ENCODE results near the gene ABCD3.
"Not testable (repeated sequence)": the region's sequence is repeated elsewhere in the genome, so short reads cannot be mapped to it uniquely, and the experiment has no call there.

ABCD3 gene

GRCh38 chr1:94417978-94418663, at the start of gene ABCD3:
Gene ABCD3, plus strand, starts transcription at chr1:94418389. Its CDS starts 90 bp downstream, at chr1:94418479.
- peaks cover 41% of the 10 kb centered on the region for H3K4me1 Mint-ChIP-seq (ENCODE audit: low read depth)
- H3K27me3 Mint-ChIP-seq, result peaks cover 3% of the 10 kb centered on the region
- no peaks in the 10 kb centered on the region for H3K9me3 Mint-ChIP-seq (ENCODE audit: low read depth)
- H3K27ac Mint-ChIP-seq, result peak within 1 kb of the TSS; percentile 74
- H3K4me3 Mint-ChIP-seq, result peak within 1 kb of the TSS; percentile 93
- no peaks in the 10 kb centered on the region for H3K36me3 Mint-ChIP-seq

GRCh38 chr1:94372771-94373170, 45.4 kb upstream of the ABCD3 start:
- H3K4me1 Mint-ChIP-seq (ENCODE audit: low read depth); H3K36me3 Mint-ChIP-seq; H3K27ac Mint-ChIP-seq; H3K27me3 Mint-ChIP-seq; H3K4me3 Mint-ChIP-seq; H3K9me3 Mint-ChIP-seq (ENCODE audit: low read depth): not testable (repeated sequence)

GRCh38 chr1:94373311-94373710, 44.9 kb upstream of the ABCD3 start:
- H3K27ac Mint-ChIP-seq; H3K9me3 Mint-ChIP-seq (ENCODE audit: low read depth); H3K4me1 Mint-ChIP-seq (ENCODE audit: low read depth); H3K36me3 Mint-ChIP-seq; H3K4me3 Mint-ChIP-seq; H3K27me3 Mint-ChIP-seq: not testable (repeated sequence)

- not testable (repeated sequence) for H3K27ac Mint-ChIP-seq; H3K27me3 Mint-ChIP-seq; H3K4me3 Mint-ChIP-seq; H3K9me3 Mint-ChIP-seq (ENCODE audit: low read depth); H3K4me1 Mint-ChIP-seq (ENCODE audit: low read depth); H3K36me3 Mint-ChIP-seq
These were observed 42.5 kb upstream of the ABCD3 start for GRCh38 chr1:94375666-94376065.

GRCh38 chr1:94378493-94378892, 39.7 kb upstream of the ABCD3 start:
- not testable (repeated sequence) for H3K27me3 Mint-ChIP-seq; H3K27ac Mint-ChIP-seq; H3K9me3 Mint-ChIP-seq (ENCODE audit: low read depth); H3K4me1 Mint-ChIP-seq (ENCODE audit: low read depth); H3K36me3 Mint-ChIP-seq; H3K4me3 Mint-ChIP-seq

- H3K27ac Mint-ChIP-seq, result no peak overlapping the region
- peaks cover 2% of the 10 kb centered on the region for H3K36me3 Mint-ChIP-seq
- no peaks in the 10 kb centered on the region for H3K9me3 Mint-ChIP-seq (ENCODE audit: low read depth)
- H3K27me3 Mint-ChIP-seq, result peaks cover 3% of the 10 kb centered on the region
- peaks cover 17% of the 10 kb centered on the region for H3K4me1 Mint-ChIP-seq (ENCODE audit: low read depth)
- no peak overlapping the region for H3K4me3 Mint-ChIP-seq
These were observed 38.6 kb upstream of the ABCD3 start for GRCh38 chr1:94379615-94380014.

GRCh38 chr1:94382201-94382600, 36.0 kb upstream of the ABCD3 start:
- peaks cover 3% of the 10 kb centered on the region for H3K27me3 Mint-ChIP-seq
- H3K36me3 Mint-ChIP-seq, result peaks cover 2% of the 10 kb centered on the region
- no peak overlapping the region for H3K4me3 Mint-ChIP-seq
- H3K9me3 Mint-ChIP-seq (ENCODE audit: low read depth), result no peaks in the 10 kb centered on the region
- H3K27ac Mint-ChIP-seq, result no peak overlapping the region
- peaks cover 29% of the 10 kb centered on the region for H3K4me1 Mint-ChIP-seq (ENCODE audit: low read depth)

- peak overlapping the region; percentile 89 for H3K27ac Mint-ChIP-seq
- peaks cover 4% of the 10 kb centered on the region for H3K36me3 Mint-ChIP-seq
- H3K9me3 Mint-ChIP-seq (ENCODE audit: low read depth), result peaks cover 4% of the 10 kb centered on the region
- H3K4me3 Mint-ChIP-seq, result no peak overlapping the region
- peaks cover 29% of the 10 kb centered on the region for H3K4me1 Mint-ChIP-seq (ENCODE audit: low read depth)
- peaks cover 3% of the 10 kb centered on the region for H3K27me3 Mint-ChIP-seq
These were observed 34.2 kb upstream of the ABCD3 start for GRCh38 chr1:94383966-94384408.

GRCh38 chr1:94384485-94385265, 33.5 kb upstream of the ABCD3 start:
- H3K27me3 Mint-ChIP-seq, result no peaks in the 10 kb centered on the region
- H3K27ac Mint-ChIP-seq, result peak overlapping the region; percentile 89
- H3K4me3 Mint-ChIP-seq, result peak overlapping the region; percentile 67
- peaks cover 4% of the 10 kb centered on the region for H3K9me3 Mint-ChIP-seq (ENCODE audit: low read depth)
- H3K36me3 Mint-ChIP-seq, result peaks cover 2% of the 10 kb centered on the region
- H3K4me1 Mint-ChIP-seq (ENCODE audit: low read depth), result peaks cover 29% of the 10 kb centered on the region

- H3K36me3 Mint-ChIP-seq, result peaks cover 5% of the 10 kb centered on the region
- H3K27me3 Mint-ChIP-seq, result no peaks in the 10 kb centered on the region
- H3K4me3 Mint-ChIP-seq, result peak overlapping the region; percentile 67
- peaks cover 4% of the 10 kb centered on the region for H3K9me3 Mint-ChIP-seq (ENCODE audit: low read depth)
- peak overlapping the region; percentile 89 for H3K27ac Mint-ChIP-seq
- peaks cover 29% of the 10 kb centered on the region for H3K4me1 Mint-ChIP-seq (ENCODE audit: low read depth)
These were observed 32.8 kb upstream of the ABCD3 start for GRCh38 chr1:94385308-94385929.

- peaks cover 15% of the 10 kb centered on the region for H3K4me1 Mint-ChIP-seq (ENCODE audit: low read depth)
- peaks cover 8% of the 10 kb centered on the region for H3K9me3 Mint-ChIP-seq (ENCODE audit: low read depth)
- peaks cover 3% of the 10 kb centered on the region for H3K27me3 Mint-ChIP-seq
- peaks cover 8% of the 10 kb centered on the region for H3K36me3 Mint-ChIP-seq
- no peak overlapping the region for H3K27ac Mint-ChIP-seq
- H3K4me3 Mint-ChIP-seq, result no peak overlapping the region
These were observed 28.9 kb upstream of the ABCD3 start for GRCh38 chr1:94389298-94389697.

- Mint-ChIP-seq H3K4me3 (no peak overlapping the region), H3K9me3 (ENCODE audit: low read depth) (peaks cover 4% of the 10 kb centered on the region), H3K27ac (no peak overlapping the region), H3K4me1 (ENCODE audit: low read depth) (no peaks in the 10 kb centered on the region), H3K27me3 (peaks cover 3% of the 10 kb centered on the region), H3K36me3 (peaks cover 6% of the 10 kb centered on the region)
These were observed 23.9 kb upstream of the ABCD3 start for GRCh38 chr1:94394247-94394646.

- H3K4me1 Mint-ChIP-seq (ENCODE audit: low read depth), result no peaks in the 10 kb centered on the region
- peaks cover 4% of the 10 kb centered on the region for H3K9me3 Mint-ChIP-seq (ENCODE audit: low read depth)
- H3K36me3 Mint-ChIP-seq, result peaks cover 3% of the 10 kb centered on the region
- H3K4me3 Mint-ChIP-seq, result no peak overlapping the region
- H3K27ac Mint-ChIP-seq, result no peak overlapping the region
- H3K27me3 Mint-ChIP-seq, result peaks cover 3% of the 10 kb centered on the region
These were observed 23.0 kb upstream of the ABCD3 start for GRCh38 chr1:94395231-94395630.

- no peak overlapping the region for H3K27ac Mint-ChIP-seq
- H3K9me3 Mint-ChIP-seq (ENCODE audit: low read depth), result peaks cover 4% of the 10 kb centered on the region
- no peaks in the 10 kb centered on the region for H3K4me1 Mint-ChIP-seq (ENCODE audit: low read depth)
- H3K36me3 Mint-ChIP-seq, result peaks cover 3% of the 10 kb centered on the region
- H3K27me3 Mint-ChIP-seq, result peaks cover 3% of the 10 kb centered on the region
- no peak overlapping the region for H3K4me3 Mint-ChIP-seq
These were observed 22.4 kb upstream of the ABCD3 start for GRCh38 chr1:94395748-94396309.

All from activated naive CD8-positive, alpha-beta T cell (primary cell).